Measurements from ENCODE around the gene DCAF8. TPM values are rescaled to one million over a fixed set of nuclear protein-coding genes. Genes with fewer than 3 reads are reported as not detected.

DCAF8 gene
- total RNA-seq, 1 experiment from 2014 or later, result 152 TPM

GRCh38 chr1:160209321-160210046 is 52.9 kb downstream of the DCAF8 start:
- Histone ChIP-seq H3K36me3 (ENCODE audit: low read depth) (peaks cover 17% of the 10 kb centered on the region; the same call in 1 of the 2 replicates), H3K9me2 (ENCODE audit: insufficient read depth) (no peaks in the 10 kb centered on the region), H3K4me1 (replicated peaks; ENCODE audit: insufficient read depth) (peaks cover 21% of the 10 kb centered on the region), H3K27me3 (ENCODE audit: insufficient read depth, low read depth) (no peaks in the 10 kb centered on the region), H3K4me2 (no peak overlapping the region), H3K4me3 (no peak overlapping the region), H3F3A (ENCODE audit: insufficient read depth, low read depth) (peaks cover 29% of the 10 kb centered on the region), H4K20me1 (ENCODE audit: insufficient read depth) (peaks cover 19% of the 10 kb centered on the region), H3K9me3 (ENCODE audit: insufficient read depth, low read depth) (no peaks in the 10 kb centered on the region), H3K27ac (no peak overlapping the region), H2AFZ (no peak overlapping the region), H3K79me2 (ENCODE audit: low read depth) (peaks cover 46% of the 10 kb centered on the region)
- no peak for DNase-seq
- ChIA-PET CTCF (no interaction called here), POLR2A (ENCODE audit: unreplicated experiment) (interaction anchor here (0.6 kb wide), 1 partner anchor 51 kb away, joined by 6 read pairs; no protein-coding TSS in a partner anchor)
- intact Hi-C loops (cut with micrococcal nuclease; ENCODE audit: unreplicated experiment), result loop anchor here (5.0 kb wide), 1 partner anchor 177 kb away; the partner anchor contains the start of gene PIGM
- no TSS peak for BruUV-seq (replicated peaks)
- TF ChIP-seq CTCF (conservative IDR thresholded peaks at IDR 0.05), result no peak
- no peak for TF ChIP-seq EZH2 (IDR thresholded peaks at IDR 0.05; ENCODE audit: low read depth)

- Histone ChIP-seq H3K27me3 (ENCODE audit: insufficient read depth, low read depth) (no peaks in the 10 kb centered on the region), H3K27ac (no peak overlapping the region), H3K36me3 (ENCODE audit: low read depth) (peaks cover 11% of the 10 kb centered on the region; the same call in 1 of the 2 replicates), H3K79me2 (ENCODE audit: low read depth) (peaks cover 46% of the 10 kb centered on the region), H3K4me1 (replicated peaks; ENCODE audit: insufficient read depth) (peaks cover 22% of the 10 kb centered on the region), H2AFZ (no peak overlapping the region), H4K20me1 (ENCODE audit: insufficient read depth) (peaks cover 19% of the 10 kb centered on the region), H3K4me2 (no peak overlapping the region), H3F3A (ENCODE audit: insufficient read depth, low read depth) (peaks cover 30% of the 10 kb centered on the region), H3K4me3 (no peak overlapping the region), H3K9me3 (ENCODE audit: insufficient read depth, low read depth) (no peaks in the 10 kb centered on the region), H3K9me2 (ENCODE audit: insufficient read depth) (no peaks in the 10 kb centered on the region)
- DNase-seq, result no peak
- POLR2A ChIA-PET (ENCODE audit: unreplicated experiment), result no interaction called here
- BruUV-seq (replicated peaks), result no TSS peak
- CTCF ChIA-PET, result no interaction called here
- intact Hi-C loops (cut with micrococcal nuclease; ENCODE audit: unreplicated experiment), result loop anchor here (5.0 kb wide), 1 partner anchor 176 kb away; the partner anchor contains the start of gene PIGM
- TF ChIP-seq EZH2 (IDR thresholded peaks at IDR 0.05; ENCODE audit: low read depth) (no peak), CTCF (conservative IDR thresholded peaks at IDR 0.05) (no peak)
These were observed 53.6 kb downstream of the DCAF8 start for GRCh38 chr1:160208557-160209320.

DNA sequence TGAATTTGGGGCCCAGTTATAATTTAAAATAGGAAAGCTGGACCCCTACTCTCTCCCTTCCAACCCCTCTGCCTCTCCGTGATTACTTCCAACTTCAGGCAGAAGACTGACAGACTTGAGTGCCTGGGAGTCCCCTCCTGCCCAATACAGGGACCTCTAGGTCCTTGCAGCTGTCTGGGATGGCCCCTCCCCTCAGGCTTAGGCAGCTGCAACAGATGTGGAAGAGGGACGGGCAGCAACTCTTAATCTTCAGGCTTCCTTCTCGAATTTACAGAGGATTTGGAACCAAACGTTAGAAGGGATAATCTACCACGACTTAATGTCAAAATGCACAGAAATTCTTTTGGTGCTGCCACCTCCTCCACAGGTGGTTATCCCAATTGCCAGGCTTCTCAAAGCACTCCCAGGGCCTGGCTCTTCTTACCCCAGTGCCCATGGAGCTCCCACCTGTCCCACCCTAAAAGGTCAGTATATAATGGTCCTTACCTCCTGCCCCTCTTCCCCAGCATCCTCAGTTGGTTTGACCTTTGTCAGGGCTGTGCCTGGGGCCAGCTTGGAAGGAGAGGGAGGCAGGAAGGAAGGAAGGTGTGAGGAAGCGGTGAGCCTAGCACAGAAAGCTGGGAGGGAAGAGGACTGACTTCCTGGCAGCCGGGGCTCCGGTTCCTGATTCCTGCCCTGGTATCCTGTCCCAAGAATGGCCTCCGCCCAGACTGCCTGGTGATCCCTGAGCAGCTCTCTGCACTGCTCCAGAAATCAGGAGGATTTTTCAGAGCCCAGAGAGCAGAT is 54.4 kb downstream of the DCAF8 start:
- H4K20me1 ChIP-seq (ENCODE audit: insufficient read depth), result peaks cover 19% of the 10 kb centered on the region
- H3K27ac ChIP-seq, result no peak overlapping the region
- H3K4me2 ChIP-seq, result no peak overlapping the region
- no peaks in the 10 kb centered on the region for H3K9me2 ChIP-seq (ENCODE audit: insufficient read depth)
- no peak for DNase-seq
- POLR2A ChIA-PET (ENCODE audit: unreplicated experiment), result no interaction called here
- no peaks in the 10 kb centered on the region for H3K9me3 ChIP-seq (ENCODE audit: insufficient read depth, low read depth)
- H3F3A ChIP-seq (ENCODE audit: insufficient read depth, low read depth), result peaks cover 31% of the 10 kb centered on the region
- no peak overlapping the region for H2AFZ ChIP-seq
- peaks cover 11% of the 10 kb centered on the region; the same call in 1 of the 2 replicates for H3K36me3 ChIP-seq (ENCODE audit: low read depth)
- no TSS peak for BruUV-seq (replicated peaks)
- peaks cover 46% of the 10 kb centered on the region for H3K79me2 ChIP-seq (ENCODE audit: low read depth)
- intact Hi-C loops (cut with micrococcal nuclease; ENCODE audit: unreplicated experiment), result loop anchor here (5.0 kb wide), 1 partner anchor 176 kb away; the partner anchor contains the start of gene PIGM
- TF ChIP-seq EZH2 (IDR thresholded peaks at IDR 0.05; ENCODE audit: low read depth) (no peak), CTCF (conservative IDR thresholded peaks at IDR 0.05) (no peak)
- H3K4me3 ChIP-seq, result no peak overlapping the region
- CTCF ChIA-PET, result no interaction called here
- H3K4me1 ChIP-seq (replicated peaks; ENCODE audit: insufficient read depth), result peaks cover 22% of the 10 kb centered on the region
- H3K27me3 ChIP-seq (ENCODE audit: insufficient read depth, low read depth), result no peaks in the 10 kb centered on the region

Measured in PC-9 (cell line).